ENCODE data around the gene PCSK1.
A peak's percentile ranks its signal among the peaks of the same experiment; 100 is the strongest.
"Not testable (repeated sequence)": the region's sequence is repeated elsewhere in the genome, so short reads cannot be mapped to it uniquely, and the experiment has no call there.

Gene PCSK1

GRCh38 chr5:96425443-96425842, 7.6 kb downstream of the PCSK1 start:
- DNase-seq = no peak

DNA sequence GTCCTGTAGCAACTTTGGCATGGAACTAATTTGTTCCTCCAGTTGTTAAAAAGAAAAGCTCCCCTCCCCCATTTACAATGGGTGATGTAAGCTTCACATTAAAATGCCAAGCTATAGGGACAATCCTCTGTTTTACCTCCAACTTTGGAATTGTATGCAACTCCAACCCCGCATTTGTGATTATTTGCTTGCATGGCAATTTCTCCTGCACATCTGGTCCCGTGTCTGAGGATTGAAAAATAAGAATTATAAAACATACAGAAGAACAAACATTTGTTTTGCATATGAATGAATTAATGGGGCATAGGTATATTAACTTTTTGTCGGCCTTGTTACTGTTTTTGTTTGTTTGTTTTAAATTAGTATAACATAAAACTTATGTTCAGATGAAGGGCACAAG, 17.2 kb downstream of the PCSK1 start:
- no peak for DNase-seq

GRCh38 chr5:96412868-96413449, 20.1 kb downstream of the PCSK1 start:
- no peak for DNase-seq

DNA sequence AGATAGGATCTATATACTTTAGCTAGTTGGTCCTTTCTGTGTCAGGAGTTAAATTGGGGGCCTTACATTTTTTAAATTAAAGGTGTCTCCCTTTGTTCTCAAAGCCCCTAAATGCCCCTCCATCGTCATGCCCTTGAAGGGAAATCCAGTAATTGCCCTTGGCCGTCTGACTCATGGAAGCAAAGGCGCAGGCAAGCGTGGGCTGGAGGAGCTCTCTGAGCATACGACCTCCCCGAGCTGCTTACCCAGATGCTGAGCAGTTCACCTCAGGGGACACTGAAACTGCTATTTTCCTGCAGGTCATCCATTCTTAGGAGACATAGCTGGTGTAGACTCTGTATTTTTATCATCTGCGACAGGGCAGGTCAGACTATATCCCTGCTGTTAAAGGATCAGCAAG, 23.0 kb downstream of the PCSK1 start:
- no peak for DNase-seq

- DNase-seq = peak in 1 of 2 donors; percentile 46
These were observed 24.1 kb downstream of the PCSK1 start for GRCh38 chr5:96408841-96409538.

- DNase-seq = no peak
These were observed 24.8 kb downstream of the PCSK1 start for GRCh38 chr5:96408210-96408777.

DNA sequence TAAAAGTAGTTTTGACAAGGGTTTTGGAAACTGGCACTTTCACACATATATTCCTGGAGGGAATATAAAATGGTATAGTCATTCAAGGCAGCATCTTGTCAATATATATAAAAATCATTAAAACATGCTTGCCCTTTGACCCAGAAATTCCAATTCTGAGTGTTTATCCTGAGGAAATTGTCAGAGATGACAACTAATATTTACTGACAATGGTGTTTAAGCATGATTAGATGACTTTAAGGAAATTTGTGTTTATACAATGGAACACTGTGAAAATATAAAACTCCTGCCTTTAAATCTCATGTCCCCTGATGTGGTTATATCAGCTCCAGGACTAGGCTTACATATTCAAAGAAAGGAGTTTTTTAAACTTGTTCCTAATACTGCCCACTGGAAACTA, 25.6 kb downstream of the PCSK1 start:
- DNase-seq = no peak

DNA sequence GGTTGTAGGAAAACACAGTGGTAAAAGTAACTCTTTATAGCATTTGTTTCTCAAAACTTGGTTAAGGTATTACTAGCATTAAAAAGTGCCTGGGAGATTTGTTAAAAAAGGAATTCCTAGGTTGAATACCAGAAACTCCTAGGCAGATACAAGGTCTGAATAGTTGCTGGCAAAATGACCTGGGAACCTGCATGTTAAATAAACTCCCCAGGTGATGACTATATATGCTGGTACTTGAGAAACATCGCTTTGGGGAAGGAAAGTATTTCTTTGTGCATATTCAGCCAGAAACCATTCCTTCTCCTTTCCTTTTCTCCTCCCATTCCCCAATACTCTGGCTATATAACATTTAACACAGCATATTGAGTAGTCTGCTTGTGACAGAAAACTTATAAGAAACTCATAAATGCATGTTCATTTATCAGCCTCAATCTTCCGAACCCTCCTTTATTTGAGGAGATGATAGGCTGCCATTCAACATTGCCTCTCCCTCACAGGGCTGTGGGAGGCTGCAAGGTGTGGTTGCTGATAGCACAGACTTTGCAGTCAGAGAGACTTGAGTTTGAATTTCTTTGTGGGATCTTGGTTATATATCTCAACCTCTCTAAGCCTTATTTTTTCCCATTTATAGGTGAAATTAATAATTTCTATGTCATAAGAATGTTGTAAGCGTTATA, 28.7 kb downstream of the PCSK1 start:
- DNase-seq = no peak

- no peak for DNase-seq
These were observed 30.5 kb downstream of the PCSK1 start for GRCh38 chr5:96402500-96402899.

DNA sequence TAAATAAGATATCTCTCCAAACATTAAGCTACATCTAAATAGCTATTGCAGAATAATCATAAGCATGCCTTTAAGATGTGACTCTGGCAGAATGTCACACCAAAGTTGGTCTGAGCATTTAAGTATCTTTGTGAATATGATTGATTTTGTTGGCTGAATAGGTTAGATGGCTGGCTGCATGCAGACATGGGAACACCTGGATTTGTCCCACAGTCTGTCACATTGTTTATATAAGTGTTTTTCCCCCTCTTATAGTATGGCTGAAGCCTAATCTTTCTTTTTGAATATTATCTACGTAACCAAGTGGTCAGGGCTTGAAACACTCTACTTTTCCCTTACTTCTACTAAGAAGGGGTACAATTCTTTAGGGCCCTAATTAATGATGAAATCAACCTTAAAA, 36.2 kb downstream of the PCSK1 start:
- DNase-seq = no peak

- not testable (repeated sequence) for DNase-seq
These were observed 37.8 kb downstream of the PCSK1 start for GRCh38 chr5:96395295-96395694.

GRCh38 chr5:96391921-96392320, 41.1 kb downstream of the PCSK1 start:
- DNase-seq = no peak

- no peak for DNase-seq
These were observed 44.9 kb downstream of the PCSK1 start for GRCh38 chr5:96388176-96388575.

- no peak for DNase-seq
These were observed 45.4 kb downstream of the PCSK1 start for GRCh38 chr5:96387616-96388015.

DNA sequence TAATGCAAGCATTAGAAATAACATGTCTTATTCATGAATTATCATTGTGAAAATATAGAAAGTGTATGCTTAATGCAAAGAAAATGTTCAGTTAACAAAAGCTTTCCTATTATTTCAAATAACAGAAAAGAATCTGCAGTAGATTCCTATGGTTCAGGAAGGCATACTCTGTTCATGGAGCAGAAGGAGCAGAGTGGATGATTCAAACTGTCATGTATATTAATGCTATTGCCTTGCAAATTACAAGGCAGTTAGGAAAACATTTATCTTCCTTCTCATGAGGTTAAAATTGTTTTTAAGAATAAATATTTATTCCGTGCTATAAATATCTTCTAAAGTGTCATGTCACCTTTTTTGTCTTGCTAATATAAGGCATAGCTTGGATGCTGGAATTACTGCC, 47.5 kb downstream of the PCSK1 start:
- no peak for DNase-seq

DNA sequence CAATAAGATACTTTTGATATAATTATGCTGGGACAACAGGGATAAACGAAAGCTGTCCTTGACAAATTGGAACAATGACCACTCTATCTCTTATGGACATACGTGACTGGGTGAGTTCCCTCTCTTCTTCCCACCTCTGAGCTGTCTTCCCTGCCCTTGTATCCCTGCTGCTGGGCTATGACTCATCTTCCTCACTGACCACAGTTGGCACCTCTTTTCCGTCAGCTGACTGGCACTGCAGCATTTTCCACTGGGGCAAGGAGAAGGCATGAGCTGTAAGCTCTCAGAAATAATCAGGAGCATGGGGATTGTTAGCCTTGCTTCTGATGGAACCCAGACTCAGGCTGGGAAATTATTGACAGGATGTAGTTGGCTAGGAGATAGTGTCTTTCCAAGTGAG, 48.7 kb downstream of the PCSK1 start:
- DNase-seq = no peak

GRCh38 chr5:96381526-96381925, 51.5 kb downstream of the PCSK1 start:
- DNase-seq = no peak

GRCh38 chr5:96379896-96380295, 53.2 kb downstream of the PCSK1 start:
- DNase-seq = no peak

- no peak for DNase-seq
These were observed 55.5 kb downstream of the PCSK1 start for GRCh38 chr5:96377597-96377996.

- DNase-seq = no peak
These were observed 55.9 kb downstream of the PCSK1 start for GRCh38 chr5:96377167-96377566.

DNA sequence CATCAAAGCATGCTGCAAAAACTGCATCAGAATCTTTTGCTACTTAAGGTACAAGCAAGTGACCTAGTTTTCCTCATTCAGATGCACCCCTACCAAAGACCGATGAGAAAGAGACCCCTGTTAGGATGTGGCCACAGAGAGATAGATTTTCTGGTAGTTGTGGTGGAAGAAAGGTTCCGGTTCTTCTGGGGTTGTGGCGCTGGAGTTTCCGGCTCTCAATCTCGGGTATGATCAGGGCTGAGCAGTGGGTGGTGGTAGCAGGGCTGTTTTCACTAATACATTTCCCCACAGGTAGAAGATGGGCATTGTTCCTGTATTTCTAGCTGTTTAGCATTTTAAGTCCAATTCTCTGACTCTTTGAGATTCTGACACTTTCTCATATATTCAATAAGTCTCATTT, 58.4 kb downstream of the PCSK1 start:
- no peak for DNase-seq

- no peak for DNase-seq
These were observed 59.7 kb downstream of the PCSK1 start for GRCh38 chr5:96373381-96373733.

GRCh38 chr5:96372726-96373380, 60.2 kb downstream of the PCSK1 start:
- DNase-seq = no peak

DNA sequence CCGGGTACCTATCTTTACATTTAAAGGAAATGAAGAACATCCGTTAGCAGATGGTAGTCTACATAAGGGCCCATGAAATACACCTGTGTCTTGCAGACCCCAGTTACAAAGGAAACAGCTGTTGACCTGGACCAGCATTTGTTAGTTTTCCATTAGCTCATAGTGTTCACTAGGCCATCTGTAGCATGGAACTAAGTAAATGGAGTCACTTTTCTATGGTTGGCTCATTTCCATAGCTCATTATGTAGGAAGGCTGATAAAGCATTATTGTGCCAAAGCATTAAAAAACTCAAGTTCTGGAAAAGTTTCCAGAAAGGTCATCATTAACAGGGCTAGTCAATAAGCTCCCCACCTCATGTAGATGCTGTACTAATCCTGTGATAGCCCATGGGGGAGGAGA, 62.1 kb downstream of the PCSK1 start:
- no peak for DNase-seq

Measured in hippocampal formation (tissue), 2 donors.